Hematopoietic multipotent progenitor cell treated with erythropoietin and hydrocortisone succinate and interleukin-3 and kit ligand, for 4 days (in vitro differentiated cells): ENCODE measurements around the gene GAL3ST2.
"Not testable (repeated sequence)": the region's sequence is repeated elsewhere in the genome, so short reads cannot be mapped to it uniquely, and the experiment has no call there.

Source experiments
- DNase-seq: peaks from one replicate; pipeline ENCODE4 v3.0.0-alpha.2; 2015

Gene GAL3ST2

GRCh38 chr2:241769819-241770184 is 6.8 kb upstream of the GAL3ST2 start:
- no peak for DNase-seq

GRCh38 chr2:241770185-241770935 is 6.3 kb upstream of the GAL3ST2 start:
- no peak for DNase-seq

DNA sequence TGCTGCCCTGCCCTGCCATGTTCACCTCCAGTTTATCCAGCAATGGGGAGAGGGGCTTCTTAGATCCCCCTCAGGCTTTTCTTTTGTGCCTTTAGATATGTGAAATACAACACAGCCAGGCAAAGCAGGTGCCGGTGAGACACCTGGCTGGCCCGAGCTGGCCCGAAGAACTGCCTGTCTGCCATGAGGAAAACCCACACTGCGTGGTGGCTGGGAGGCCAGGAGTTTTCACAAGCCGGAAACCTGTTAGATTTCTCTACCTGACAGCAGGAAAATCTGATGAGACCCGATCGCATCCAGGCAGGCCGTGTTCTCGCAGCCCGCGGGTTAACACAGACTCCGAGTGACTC is 5.7 kb upstream of the GAL3ST2 start:
- no peak for DNase-seq

- peak; percentile 43 for DNase-seq
Measured at GRCh38 chr2:241771286-241772062, 5.1 kb upstream of the GAL3ST2 start.

DNA sequence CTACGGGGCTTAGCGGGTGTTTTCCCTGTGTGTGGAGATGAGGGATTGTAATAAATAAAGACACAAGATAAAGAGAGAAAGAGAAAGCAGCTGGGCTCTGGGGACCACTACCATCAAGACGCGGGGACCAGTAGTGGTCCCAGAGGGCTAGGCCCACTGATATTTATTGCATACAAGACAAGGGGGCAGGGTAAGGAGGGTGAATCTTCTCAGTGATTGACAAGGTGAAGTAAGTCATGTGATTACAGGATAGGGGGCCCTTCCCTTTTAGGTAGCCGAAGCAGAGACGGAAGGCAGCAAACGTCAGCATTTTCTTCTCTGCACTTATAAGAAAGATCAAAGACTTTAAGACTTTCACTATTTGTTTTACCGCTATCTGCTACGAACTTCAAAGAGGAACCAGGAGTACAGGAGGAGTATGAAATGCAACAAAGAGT is 4.5 kb upstream of the GAL3ST2 start:
- DNase-seq: peak; percentile 30

- DNase-seq: no peak
Measured at GRCh38 chr2:241773511-241774418, 2.9 kb upstream of the GAL3ST2 start.

DNA sequence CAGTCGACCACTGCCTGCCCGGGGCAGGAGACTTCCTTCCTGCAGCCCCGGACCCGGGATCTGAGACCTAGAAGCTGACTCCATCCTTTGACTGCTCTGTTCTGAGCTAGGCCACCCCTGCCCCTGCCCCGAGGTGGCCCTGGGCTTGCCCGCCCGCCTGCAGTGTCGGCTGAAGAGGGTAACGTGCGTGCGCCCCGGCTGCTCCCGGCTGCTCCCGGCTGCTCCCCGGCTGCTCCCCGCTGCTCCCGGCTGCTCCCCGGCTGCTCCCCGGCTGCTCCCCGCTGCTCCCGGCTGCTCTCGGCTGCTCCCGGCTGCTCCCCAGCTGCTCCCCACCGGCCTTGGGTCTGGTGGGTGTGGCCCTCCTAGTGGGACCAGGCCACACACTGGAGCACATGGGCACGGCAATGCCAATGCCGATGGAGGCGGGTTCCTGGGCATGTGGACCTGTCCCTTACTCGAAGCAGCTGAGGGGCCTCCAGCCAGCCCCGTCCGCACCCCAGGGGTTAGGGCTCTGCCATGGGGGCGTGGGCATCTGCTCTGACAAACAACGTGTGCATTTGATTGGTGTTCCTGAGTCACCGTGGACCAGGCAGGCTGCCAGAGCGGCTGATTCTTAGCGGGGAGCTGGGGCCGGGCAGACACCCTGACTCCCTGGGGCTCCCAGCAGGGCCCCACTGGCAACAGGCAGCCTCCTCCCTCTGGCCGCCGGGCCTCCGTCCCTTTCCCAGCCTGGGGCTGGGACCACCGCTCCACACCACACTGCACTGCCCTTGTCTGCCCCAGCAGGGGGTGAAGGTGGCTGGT is 2.0 kb upstream of the GAL3ST2 start:
- DNase-seq: peak; percentile 57

DNA sequence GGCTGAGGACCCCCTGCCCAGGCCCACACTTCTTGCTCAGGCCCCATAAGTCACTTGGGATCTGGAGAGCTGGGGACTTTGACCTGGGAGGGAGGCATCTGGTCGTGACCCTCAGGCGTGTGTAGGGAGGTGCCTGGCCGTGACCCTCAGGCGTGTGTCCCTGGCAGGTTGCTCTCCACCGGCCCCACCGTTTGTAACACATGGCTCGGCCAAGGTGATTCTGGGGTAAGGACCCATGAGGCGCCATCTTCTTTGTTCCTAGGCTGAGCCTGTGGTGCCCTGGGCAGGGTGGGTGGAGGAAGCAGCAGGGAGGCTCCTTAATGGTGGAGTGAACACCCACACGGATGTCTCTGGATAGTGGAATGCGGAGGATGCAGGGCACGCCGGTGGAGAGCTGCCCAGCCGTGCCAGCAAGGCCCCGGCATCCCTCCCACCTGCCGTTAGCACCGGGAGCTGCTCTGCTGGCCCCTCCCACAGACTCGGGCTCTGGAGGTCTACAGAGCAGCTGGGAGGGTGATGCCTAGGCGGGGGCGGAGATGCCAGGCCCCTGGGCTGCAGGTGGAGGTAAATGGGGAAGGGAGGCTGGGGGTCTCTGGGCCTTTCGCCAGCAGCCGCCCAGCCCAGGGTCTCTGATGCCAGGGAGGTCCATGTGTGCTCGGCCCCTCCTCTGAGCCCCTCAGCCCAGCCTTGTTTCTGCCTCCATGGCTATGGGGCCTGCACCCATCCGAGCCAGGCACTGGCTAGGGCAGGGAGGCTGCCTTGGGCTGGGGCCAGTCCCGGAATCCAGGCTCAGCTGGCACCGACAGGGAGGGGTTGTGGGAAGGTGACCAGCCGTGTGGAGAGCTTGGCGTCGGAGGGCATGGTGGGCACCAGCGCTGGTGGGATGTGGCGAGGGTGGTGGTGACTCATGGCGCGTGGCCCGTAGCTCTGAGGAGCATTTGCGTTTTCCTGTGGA is 1.1 kb upstream of the GAL3ST2 start:
- DNase-seq: no peak

DNA sequence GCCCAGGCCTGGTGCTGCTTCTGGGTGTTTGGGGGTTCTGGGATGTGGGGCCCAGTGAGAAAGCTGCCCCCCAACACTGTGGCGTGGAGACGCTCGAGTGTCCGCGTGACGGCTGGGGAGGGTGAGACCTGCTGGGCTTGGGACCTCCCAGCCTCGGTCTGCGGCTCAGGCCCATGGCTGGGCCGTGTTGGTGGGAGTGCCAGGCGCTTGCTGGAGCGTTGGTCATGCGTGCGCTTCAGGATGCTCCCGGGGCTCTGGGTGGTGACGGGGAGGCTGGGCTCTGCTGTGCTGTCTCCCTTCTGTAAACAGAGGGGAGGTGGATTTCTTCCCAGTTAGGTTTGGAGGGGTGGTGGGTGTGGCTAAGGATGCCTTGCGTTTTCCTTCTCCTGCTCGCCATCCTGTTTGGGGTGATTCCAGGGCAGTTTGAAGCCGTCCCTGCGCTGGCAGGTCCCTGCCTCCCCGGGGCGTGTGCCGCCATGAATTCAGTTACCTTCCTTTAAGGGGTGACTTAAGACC is 606 bp downstream of the GAL3ST2 start:
- no peak for DNase-seq

- no peak for DNase-seq
Measured at GRCh38 chr2:241777686-241778627, 1.3 kb downstream of the GAL3ST2 start.

DNA sequence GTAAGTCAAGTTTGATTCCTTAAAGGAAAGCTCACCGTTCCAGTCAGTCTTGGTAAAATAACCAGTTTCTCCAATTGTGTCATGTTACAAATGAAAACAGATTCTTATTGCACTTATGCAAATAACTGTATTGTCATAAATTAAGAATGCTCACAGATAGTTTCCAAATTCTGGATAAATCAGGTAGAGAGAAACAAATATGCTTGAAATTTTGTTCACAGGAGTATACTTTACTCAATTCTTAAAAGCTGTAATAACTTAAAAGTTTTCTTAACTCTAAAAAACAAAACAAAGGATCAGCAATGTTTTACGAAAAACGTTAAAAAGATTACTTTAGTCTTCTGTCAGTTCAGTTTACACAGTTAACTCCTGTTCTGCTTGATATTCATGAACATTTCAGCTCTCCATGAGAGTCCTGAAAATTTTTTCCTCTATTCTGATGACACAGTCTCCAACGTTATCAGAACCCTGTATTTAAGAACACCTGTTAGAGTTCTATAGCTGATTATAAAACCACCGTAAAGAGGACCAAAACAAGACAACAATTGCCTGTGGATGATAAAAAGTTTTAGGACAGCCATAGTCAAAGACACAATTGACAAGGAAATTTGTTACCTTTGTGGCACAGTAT is 4.4 kb downstream of the GAL3ST2 start:
- DNase-seq: no peak

- DNase-seq: not testable (repeated sequence)
Measured at GRCh38 chr2:241782053-241782452, 5.4 kb downstream of the GAL3ST2 start.

GRCh38 chr2:241788135-241788534 is 11.5 kb downstream of the GAL3ST2 start:
- DNase-seq: no peak

DNA sequence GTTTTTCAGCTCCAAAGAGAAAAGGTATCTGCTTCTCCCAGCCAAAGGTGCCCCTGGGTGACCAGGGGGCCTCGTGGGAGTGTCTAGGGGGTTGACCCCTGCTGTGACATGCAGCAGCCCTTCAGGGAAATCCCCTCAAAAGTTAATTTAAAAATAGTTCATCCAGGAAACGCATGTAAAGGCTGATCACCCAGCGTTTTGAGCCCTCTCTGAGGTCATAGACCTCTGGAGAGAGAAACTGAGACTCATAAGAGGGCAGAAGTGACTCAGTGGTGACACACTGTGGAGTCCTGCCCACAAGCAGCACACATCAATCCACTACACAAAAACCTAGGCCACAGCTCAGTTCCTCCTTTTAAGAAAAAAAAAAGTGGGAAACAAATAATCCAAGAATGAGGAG is 11.9 kb downstream of the GAL3ST2 start:
- DNase-seq: no peak

GRCh38 chr2:241791385-241791784 is 14.8 kb downstream of the GAL3ST2 start:
- DNase-seq: not testable (repeated sequence)

- DNase-seq: no peak
Measured at GRCh38 chr2:241793385-241793784, 16.8 kb downstream of the GAL3ST2 start.

DNA sequence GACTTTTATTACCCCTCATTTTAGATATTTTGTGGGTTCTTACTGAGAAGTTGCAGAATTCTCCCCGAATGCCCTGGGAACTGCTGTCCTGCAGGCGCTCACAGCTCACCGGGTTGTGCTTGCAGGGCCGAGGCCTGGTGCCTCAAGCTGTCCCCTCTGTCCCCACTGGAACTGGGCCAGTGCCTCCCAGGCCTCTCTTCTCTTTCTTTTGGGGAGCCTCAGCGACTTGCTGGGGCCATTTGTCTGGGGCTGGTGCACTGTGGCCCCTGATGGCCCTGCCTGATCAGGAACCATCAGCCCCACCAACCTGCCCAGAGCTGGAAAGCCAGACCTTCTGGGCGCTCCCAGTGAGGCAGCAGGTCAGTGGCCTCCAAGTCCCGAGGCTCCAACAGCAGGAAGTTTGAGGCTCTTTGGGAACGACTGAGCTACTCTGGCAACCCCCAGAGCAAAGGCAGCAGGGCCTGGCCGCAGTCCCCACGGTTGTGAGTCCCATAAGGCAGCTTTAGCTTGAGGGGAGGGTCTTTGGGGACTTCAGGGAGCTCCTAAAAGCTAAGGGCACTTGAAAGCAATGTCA is 17.7 kb downstream of the GAL3ST2 start:
- DNase-seq: no peak

- DNase-seq: no peak
Measured at GRCh38 chr2:241795021-241795999, 18.7 kb downstream of the GAL3ST2 start.
